RPMI8226 (cell line): ENCODE data around the gene SCT.

Experiments used
- DNase-seq: peaks from one replicate; pipeline ENCODE4 v3.0.0-alpha.2; 2015

The SCT gene

GRCh38 chr11:609341-609811 lies 17.6 kb downstream of the SCT start:
- no peak for DNase-seq

DNA sequence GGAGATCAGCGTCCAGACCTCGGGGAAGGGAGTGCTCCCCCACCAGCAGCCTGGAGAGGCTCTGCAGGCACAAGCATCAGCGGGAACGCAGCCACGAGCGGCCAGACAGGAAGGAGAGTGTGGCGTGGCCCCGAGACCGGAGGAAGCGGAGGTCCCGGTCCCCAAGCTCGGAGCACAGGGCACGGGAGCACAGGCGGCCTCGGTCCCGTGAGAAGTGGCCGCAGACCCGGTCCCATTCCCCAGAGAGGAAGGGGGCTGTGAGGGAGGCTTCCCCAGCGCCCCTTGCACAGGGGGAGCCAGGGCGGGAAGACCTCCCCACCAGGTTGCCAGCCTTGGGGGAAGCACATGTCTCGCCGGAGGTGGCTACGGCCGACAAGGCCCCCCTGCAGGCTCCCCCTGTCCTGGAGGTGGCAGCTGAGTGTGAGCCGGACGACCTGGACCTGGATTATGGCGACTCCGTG lies 18.2 kb downstream of the SCT start:
- DNase-seq: no peak

GRCh38 chr11:607971-608659 lies 18.9 kb downstream of the SCT start:
- DNase-seq: no peak

- DNase-seq: no peak
Observed at GRCh38 chr11:607020-607780, 19.8 kb downstream of the SCT start.

- DNase-seq: no peak
Observed at GRCh38 chr11:606245-606644, 20.7 kb downstream of the SCT start.

- no peak for DNase-seq
Observed at GRCh38 chr11:605286-606129, 21.5 kb downstream of the SCT start.

DNA sequence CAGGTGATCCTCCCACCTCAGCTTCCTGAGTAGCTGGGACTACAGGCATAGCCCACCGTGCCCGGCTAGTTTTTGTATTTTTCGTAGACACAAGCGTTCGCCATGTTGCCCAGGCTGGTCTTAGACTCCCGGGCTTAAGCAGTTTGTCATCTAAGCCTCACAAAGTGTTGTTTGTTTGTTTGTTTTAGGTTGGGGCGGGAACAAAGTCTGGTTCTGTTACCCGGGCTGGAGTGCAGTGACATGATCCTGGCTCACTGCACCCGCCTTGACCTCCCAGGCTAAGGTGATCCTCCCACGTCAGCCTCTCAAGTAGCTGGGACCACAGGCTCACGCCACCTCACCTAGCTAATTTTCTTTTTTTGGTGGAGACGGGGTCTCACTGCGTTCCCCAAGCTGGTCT lies 23.8 kb downstream of the SCT start:
- no peak for DNase-seq

GRCh38 chr11:601573-602245 lies 25.3 kb downstream of the SCT start:
- no peak for DNase-seq

DNA sequence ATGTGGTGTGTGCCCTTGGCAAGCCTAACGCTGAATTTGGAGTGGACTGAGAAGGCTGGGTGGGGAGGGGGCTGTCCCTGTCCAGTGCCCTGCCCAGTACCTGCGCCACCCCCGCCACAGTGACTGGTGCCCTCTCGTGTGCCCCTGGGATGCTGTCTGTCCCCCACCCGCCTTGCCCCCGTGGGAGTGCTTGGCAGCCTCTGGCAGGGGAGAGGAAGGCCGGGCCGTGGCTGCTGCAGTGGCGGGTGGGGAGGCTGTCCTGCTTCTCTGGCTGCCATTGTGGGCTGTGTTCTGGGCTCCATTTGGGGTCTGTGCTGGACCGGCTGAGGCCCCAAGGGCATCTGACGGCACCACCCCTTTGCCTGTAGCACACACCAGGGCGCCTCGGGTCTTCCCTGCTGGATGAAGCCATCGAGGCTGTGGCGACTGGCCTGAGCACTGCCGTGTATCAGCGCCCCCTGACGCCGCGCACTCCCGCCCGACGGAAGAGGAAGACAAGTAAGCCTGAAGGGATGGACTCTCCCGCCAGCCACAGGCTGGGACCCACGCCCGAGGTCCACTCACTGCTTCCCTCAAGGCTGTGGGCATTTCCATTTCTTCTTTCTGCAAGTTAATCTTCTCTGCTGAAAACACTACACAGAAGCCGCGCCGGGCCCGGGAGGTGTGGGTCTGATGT lies 28.8 kb downstream of the SCT start:
- DNase-seq: no peak

- DNase-seq: no peak
Observed at GRCh38 chr11:597166-597725, 29.7 kb downstream of the SCT start.

GRCh38 chr11:596374-596773 lies 30.6 kb downstream of the SCT start:
- no peak for DNase-seq

GRCh38 chr11:595400-595799 lies 31.6 kb downstream of the SCT start:
- no peak for DNase-seq

GRCh38 chr11:593347-593746 lies 33.6 kb downstream of the SCT start:
- DNase-seq: no peak

GRCh38 chr11:592918-593317 lies 34.1 kb downstream of the SCT start:
- no peak for DNase-seq

GRCh38 chr11:592501-592900 lies 34.5 kb downstream of the SCT start:
- DNase-seq: no peak

DNA sequence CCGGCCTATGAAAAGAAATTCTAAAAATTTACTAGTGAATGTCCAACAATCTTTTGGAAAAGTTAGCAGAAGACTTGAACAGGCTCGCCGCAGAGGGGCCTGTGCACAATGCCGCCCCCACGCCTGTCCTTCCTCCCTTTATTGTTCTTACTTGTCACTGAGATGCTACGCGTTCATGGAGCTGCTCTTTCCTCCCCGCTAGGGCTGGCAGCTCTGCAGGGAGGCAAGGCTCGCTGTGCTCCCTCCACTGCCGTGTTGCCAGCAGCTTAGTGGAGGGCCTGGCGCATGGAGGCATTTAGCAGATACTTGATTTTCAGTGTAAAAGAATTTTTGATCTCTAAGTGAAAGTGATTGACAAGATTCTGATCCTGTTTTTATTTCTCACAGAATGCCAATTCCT lies 36.0 kb downstream of the SCT start:
- DNase-seq: no peak

DNA sequence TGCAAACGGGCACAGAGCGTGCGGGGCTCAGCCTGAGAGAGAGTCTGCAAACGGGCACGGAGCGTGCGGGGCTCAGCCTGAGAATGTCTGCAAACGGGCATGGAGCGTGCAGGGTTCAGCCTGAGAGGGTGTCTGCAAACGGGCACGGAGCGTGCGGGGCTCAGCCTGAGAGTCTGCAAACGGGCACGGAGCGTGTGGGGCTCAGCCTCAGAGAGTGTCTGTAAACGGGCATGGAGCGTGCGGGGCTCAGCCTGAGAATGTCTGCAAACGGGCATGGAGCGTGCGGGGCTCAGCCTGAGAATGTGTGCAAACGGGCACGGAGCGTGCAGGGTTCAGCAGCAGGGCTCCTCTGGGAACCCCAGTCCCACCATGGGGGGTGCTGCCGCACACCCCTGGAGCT lies 37.2 kb downstream of the SCT start:
- DNase-seq: no peak

DNA sequence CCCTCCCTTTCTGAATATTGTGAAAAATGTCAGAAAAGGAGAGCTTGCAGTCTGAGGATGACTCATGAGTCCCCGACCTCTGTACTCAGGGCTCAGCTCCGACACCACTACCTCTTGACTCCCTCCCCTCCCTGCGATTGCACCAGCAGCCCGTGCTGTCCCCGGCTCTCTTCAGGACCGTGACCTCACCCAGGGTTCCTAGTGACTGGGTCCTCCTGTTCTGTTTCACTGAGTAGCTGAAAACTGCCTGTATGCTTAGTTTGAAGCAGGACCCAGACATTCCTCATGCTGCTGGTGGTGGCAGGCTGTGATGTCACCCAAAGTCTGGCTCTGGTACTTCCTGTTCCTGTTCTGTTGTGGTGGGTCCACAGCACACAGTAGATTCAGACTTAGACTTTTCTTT lies 39.0 kb downstream of the SCT start:
- no peak for DNase-seq

DNA sequence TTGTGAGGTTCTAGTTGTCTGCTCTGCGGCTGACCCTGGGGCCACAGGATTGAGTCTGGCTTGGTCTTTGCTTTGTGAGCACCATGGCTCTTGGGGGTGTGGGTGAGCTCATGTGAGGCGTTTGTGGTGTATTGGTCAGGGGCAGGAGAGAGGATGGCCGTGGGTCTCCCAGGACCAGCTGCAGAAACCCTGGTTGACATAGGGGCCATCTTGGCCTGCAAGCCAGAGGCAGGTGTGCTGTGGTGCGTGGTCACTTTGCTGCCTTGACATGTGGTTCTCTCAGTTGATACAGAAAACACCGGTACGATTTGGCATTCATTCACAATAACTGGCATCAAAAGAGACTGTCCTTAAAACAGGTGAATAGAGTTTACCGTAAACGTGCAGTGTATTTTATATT lies 39.4 kb downstream of the SCT start:
- no peak for DNase-seq

GRCh38 chr11:586376-587316 lies 40.3 kb downstream of the SCT start:
- no peak for DNase-seq

DNA sequence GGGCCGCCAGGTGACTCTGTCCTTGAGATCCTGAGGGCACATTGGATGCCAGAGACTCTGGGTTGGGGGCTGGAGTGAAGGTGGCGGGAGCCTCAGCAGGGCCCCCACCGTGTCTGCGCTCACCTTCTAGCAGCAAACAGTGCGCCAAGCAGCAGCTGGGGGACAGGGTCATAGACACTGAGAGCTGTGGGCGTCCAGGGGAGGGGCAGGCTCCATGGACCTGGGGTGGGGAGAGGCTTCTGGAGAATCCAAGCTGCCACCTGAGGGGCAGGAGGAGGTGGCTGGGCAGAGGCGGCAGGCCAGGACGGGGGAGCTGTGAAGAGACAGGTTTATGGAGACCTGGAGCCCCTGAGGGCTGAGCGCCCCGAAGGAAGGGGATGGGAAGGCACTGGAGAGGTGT lies 42.7 kb downstream of the SCT start:
- no peak for DNase-seq
